ENCODE results near the gene IKBKG.
"Not testable (repeated sequence)": the region's sequence is repeated elsewhere in the genome, so short reads cannot be mapped to it uniquely, and the experiment has no call there.

DNA sequence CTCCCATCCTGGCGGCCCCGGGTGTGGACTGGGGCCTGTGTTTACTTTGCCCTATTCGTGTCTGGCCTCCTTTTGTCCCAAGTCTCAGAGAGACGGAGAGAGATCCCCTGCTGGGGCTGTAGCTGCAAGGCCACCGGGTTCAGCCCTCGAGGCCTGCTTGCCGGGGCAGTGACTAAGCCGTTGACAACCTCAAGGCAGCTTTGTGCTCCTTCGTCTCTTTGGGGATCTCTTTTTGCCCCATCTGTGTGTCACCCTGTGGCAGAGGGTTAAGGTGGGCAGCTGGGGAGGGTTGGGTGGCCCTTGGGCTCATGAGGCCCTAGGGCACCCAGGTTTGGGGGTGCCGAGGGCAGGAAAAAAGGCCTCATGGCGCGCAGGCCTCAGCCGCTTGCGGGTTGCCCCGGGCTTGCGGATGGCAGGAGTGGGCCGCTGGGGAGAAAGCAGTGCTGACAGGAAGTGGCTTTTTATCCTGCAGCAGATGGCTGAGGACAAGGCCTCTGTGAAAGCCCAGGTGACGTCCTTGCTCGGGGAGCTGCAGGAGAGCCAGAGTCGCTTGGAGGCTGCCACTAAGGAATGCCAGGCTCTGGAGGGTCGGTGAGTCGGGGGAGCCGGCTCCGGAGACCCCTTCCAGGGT is 10.8 kb downstream of the IKBKG start:
- not testable (repeated sequence) for TF ChIP-seq SP1 (IDR thresholded peaks at IDR 0.05; ENCODE audit: low read depth); CEBPB (IDR thresholded peaks at IDR 0.05; ENCODE audit: low read depth); CTCF (IDR thresholded peaks at IDR 0.05 in 2 of 3, conservative IDR thresholded peaks at IDR 0.05 in 1 of 3; ENCODE audit: borderline replicate concordance in 1 of 3, insufficient read depth in 1 of 3, low read depth in 2 of 3, low read length in 2 of 3); POLR2A (IDR thresholded peaks at IDR 0.05; ENCODE audit: borderline replicate concordance, extremely low read depth, insufficient read depth, insufficient read length); EZH2 (IDR thresholded peaks at IDR 0.05); SIN3A (IDR thresholded peaks at IDR 0.05; ENCODE audit: low read depth)

All from HCT116 (cell line).